ENCODE results near the gene PDE4B. TPM values are rescaled to one million over a fixed set of nuclear protein-coding genes. Genes with fewer than 3 reads are reported as not detected.
A peak's percentile ranks its signal among the peaks of the same experiment; 100 is the strongest.

PDE4B gene
- polyA plus RNA-seq, 1 donor: 18.0 TPM

DNA sequence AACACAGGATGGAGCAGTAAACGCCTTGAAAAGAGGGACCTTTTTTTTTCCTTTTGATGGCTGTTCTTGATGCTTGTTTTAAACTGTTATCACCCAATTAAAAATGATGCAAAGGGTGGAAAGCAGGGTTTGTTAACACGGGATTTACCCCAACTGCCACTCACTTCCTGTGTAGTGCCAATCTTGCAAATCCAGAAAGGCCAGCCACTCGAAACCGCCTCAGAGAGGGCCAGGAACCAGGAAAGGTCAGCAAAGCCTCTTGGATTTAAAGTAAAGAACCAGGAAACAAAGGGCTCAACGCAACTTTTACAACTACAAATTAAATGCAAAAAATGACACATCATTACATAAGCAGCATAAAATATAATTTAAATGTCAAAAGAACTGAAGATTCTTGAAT is 347.4 kb downstream of the PDE4B start:
- DNase-seq: no peak

- DNase-seq: no peak
Measured at GRCh38 chr1:66143651-66144050, 351.0 kb downstream of the PDE4B start.

GRCh38 chr1:66147226-66147835 is 354.6 kb downstream of the PDE4B start:
- no peak for DNase-seq

- DNase-seq: no peak
Measured at GRCh38 chr1:66152034-66152433, 359.3 kb downstream of the PDE4B start.

- DNase-seq: no peak
Measured at GRCh38 chr1:66154394-66154793, 361.7 kb downstream of the PDE4B start.

DNA sequence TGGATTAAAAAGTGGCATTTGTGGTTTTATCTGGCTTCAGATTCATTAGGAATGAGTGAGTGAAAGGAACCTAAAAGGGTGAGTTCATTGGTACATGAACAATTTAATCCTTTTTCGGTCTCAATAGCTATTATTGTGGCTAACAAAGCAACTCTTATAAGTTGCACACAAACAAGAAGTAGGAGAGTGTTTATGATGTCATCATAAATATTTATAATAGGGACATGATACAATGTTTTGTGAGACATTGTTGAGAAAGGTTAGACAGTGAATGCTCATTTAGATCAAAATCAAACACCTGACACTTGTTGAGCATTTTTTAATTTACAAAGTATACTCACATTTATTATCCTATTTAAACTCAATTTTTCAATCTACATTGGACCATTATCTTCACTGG is 363.4 kb downstream of the PDE4B start:
- DNase-seq: no peak

GRCh38 chr1:66159800-66160199 is 367.1 kb downstream of the PDE4B start:
- DNase-seq: no peak

- DNase-seq: no peak
Measured at GRCh38 chr1:66160719-66161118, 368.0 kb downstream of the PDE4B start.

GRCh38 chr1:66166753-66167152 is 374.1 kb downstream of the PDE4B start:
- no peak for DNase-seq

GRCh38 chr1:66167267-66167666 is 374.6 kb downstream of the PDE4B start:
- no peak for DNase-seq

DNA sequence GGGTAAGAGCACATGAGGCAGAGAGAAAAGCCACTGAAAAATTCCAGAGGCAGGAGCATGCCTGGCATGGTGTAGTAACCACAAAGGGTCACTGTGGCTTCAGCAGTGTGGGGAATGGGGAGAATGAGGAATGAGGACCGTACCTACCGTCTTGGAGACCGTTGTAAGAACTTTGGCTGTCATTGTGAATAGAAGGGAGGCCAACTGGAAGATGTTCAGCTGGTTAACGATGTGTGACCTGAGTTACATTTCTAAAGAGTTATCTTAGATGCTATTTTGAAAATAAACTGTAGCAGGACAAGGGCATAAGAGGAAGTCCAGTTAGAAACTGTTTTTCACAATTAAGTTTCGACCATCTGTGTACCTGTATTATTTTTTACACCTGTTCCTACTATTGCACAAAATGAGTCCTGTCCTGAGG is 375.8 kb downstream of the PDE4B start:
- no peak for DNase-seq

DNA sequence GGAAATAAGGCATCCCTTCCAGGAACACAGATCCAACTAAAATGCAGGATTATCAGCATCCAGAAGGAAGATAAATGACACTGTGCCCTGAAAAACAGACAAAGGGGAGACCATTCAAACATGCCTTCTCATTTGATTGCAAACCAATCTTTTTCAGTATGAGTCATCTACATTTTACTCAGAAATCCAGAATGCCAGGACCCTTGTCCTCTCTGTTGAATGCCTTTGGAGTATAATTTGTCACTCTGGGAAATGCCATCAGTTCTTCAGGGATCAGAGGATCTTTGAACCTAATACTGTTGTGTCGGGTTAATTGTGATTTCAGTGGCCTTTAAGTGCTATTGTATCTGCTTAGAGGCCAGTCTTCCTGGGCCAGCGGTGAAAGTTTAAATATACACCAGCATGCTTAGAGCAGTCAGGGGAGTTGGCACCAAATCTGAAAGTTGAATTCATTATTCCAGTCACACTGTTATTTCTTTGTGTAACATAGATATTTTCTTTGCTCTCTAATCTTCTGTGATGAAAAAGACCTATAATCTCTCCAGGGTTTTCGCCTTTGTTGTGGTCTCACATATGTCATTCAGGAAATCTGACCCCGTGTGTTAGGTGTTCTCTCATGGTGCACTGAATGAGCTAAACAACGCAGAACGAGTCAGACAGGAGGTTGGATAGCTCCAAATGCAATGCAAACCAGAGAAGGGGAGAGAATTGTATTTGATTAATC is 376.4 kb downstream of the PDE4B start:
- DNase-seq: no peak

DNA sequence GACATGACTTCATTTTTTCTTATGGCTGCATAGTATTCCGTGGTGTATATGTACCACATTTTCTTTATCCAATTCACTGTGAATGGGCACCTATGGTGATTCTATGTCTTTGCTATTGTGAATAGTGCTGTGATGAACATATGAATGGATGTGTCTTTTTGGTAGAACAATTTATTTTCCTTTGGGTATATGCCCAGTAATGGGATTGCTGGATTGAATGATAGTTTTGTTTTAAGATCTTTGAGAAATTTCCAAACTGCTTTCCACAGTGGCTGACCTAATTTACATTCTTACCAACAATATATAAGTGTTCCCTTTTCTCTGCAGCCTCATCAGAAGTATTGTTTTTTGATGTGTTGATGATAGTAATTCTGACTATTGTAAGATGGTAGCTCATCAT is 379.6 kb downstream of the PDE4B start:
- no peak for DNase-seq

- no peak for DNase-seq
Measured at GRCh38 chr1:66175098-66175497, 382.4 kb downstream of the PDE4B start.

- DNase-seq: no peak
Measured at GRCh38 chr1:66175581-66175980, 382.9 kb downstream of the PDE4B start.

GRCh38 chr1:66176012-66176715 is 383.5 kb downstream of the PDE4B start:
- no peak for DNase-seq

GRCh38 chr1:66176832-66177231 is 384.1 kb downstream of the PDE4B start:
- no peak for DNase-seq

DNA sequence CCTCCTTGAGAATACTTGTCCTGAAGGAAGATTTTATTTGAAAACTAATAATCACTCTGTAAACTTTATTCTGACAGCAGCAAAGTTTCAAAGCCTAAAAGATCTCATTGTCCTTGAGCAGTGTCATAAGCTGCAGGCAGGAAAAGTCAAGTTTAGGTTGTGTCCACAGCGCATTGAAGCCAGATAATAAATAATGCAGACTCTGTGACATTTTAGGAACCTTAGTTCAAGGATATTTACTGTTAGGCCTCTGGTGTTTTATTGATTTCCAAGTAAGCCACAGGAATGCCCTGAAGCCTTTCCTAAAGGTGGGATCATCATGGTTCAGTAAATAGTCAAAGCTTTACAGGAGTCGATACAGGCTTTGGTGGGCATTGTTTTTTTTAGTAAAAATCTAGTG is 384.8 kb downstream of the PDE4B start:
- no peak for DNase-seq

GRCh38 chr1:66182026-66182425 is 389.3 kb downstream of the PDE4B start:
- DNase-seq: no peak

DNA sequence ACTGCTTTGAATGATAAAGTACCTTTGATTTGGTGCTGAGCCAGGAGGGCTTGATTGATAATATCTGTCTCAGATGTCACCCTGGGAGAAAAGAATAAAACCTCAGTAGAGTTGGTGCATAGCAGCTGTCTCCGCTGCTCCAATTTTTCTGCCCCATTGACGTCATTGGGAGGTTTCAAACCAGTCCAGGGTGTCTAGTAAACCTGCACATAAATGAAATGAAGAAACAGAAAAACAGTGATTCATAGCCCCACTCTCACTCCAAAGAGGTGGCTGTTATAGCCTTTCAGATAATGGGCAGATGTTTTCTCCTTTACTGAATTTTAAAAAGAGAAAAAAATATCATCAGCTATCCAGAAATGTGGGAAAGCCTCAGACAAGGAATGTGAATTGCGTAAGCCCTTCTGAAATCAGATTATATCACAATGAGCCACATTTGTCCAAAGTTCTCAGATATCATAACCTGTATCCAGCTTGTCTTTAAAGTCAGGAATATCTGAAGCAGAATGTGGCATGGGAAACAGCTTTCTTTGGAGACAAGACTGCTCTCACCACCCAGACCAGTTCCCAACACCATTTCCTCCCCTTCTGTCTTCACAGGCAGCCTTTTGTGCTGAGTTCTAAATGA is 390.0 kb downstream of the PDE4B start:
- no peak for DNase-seq

DNA sequence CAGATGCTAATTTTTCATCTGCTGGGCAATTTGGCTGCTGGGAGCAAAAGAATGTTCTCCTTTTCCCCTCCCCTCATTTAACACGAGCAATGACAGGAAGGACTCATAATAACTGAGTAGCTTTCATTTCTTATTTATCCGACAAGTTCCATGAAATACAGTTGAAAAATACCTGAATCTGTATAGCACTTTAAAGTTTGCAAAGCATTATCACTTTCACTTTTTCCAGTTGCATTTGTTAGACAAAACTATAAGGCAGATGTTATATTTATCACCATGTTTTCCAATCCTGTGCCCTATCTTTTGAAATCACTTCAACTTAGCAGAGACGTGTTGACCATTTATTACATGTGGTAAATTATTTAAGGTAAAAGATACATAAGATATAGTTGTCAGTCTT is 390.7 kb downstream of the PDE4B start:
- DNase-seq: no peak

DNA sequence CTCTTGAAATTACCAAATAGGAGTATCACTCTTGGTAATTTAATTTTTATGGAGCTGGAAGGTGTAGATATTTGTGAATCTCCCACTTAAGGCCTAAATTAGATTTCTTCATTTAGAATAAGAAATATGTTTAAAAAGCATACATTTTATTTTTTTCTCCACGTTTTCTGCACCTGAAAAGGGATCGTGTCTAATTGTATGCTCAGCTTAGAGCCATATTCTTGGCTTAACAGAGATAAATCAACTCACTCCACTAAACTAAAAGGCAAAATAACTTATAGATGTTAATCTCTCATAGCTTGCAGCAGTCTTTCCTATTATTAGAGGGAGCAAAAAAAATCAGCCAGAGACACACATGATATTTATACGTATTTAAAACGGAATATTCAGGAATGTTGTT is 404.4 kb downstream of the PDE4B start:
- no peak for DNase-seq

DNA sequence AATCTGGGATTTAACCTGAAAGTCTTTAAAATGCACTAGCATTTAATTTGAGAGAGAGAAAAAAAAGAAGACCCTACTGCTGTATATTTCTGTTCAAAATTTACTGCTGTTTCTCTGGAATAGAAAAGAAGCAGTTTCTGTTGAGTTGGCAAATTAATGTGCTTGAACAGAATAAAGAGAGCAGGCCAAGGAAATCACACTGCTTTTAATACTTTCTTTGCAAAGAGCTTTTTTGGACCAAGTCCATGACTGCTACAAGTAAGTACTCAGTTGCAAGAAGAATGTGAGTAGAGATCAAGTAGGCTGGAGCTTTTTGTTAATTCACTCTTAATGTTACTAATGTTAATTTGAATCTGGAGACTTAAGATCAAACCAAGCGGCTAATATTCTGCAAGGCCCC is 405.1 kb downstream of the PDE4B start:
- DNase-seq: peak; percentile 30
